Hepatocyte (in vitro differentiated cells): Measurements from ENCODE around the gene A4GNT.

Experiments used
- EZH2 ChIP-seq: fragments of 200-600 bp; sonication (generic); IDR thresholded peaks from 2 replicates; pipeline ENCODE4 v1.6.1; 2016; ENCODE audit warnings: antibody characterized with exemption, mild to moderate bottlenecking, borderline replicate concordance
- EZH2phosphoT487 ChIP-seq: fragments of 200-600 bp; sonication (generic); IDR thresholded peaks from one replicate; pipeline ENCODE4 v1.6.1; 2018; ENCODE audit warnings: antibody characterized with exemption, mild to moderate bottlenecking, low read depth, moderate library complexity; ENCODE audit not compliant: unreplicated experiment, severe bottlenecking
- TF ChIP-seq, protein P1 (sequence below): fragments of 200-600 bp; sonication (generic); IDR thresholded peaks from 2 replicates; pipeline ENCODE4 v1.5.1; 2016; ENCODE audit warnings: antibody characterized with exemption, mild to moderate bottlenecking; ENCODE audit not compliant: poor library complexity

- TF ChIP-seq, protein P1, sequence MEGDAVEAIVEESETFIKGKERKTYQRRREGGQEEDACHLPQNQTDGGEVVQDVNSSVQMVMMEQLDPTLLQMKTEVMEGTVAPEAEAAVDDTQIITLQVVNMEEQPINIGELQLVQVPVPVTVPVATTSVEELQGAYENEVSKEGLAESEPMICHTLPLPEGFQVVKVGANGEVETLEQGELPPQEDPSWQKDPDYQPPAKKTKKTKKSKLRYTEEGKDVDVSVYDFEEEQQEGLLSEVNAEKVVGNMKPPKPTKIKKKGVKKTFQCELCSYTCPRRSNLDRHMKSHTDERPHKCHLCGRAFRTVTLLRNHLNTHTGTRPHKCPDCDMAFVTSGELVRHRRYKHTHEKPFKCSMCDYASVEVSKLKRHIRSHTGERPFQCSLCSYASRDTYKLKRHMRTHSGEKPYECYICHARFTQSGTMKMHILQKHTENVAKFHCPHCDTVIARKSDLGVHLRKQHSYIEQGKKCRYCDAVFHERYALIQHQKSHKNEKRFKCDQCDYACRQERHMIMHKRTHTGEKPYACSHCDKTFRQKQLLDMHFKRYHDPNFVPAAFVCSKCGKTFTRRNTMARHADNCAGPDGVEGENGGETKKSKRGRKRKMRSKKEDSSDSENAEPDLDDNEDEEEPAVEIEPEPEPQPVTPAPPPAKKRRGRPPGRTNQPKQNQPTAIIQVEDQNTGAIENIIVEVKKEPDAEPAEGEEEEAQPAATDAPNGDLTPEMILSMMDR = peak; percentile 80
- TF ChIP-seq EZH2phosphoT487 = no peak
- TF ChIP-seq EZH2 = no peak
These were observed 13.4 kb downstream of the A4GNT start for GRCh38 chr3:138118612-138119422.
